Choroid plexus epithelial cell (primary cell): ENCODE measurements around the gene C1RL.
A peak's percentile ranks its signal among the peaks of the same experiment; 100 is the strongest.
"Not testable (repeated sequence)": the region's sequence is repeated elsewhere in the genome, so short reads cannot be mapped to it uniquely, and the experiment has no call there.

ENCODE experiments used
- DNase-seq: peaks from one replicate; pipeline ENCODE4 v3.0.0-alpha.2; 2010; ENCODE audit warnings: low read depth
- H3K4me3 ChIP-seq: 2 replicates; pipeline ENCODE4 v1.5.1; 2011; ENCODE audit warnings: low read depth, mild to moderate bottlenecking, control low read depth, low read length, moderate library complexity
- CTCF ChIP-seq: conservative IDR thresholded peaks from 2 replicates; pipeline ENCODE4 v1.5.1; 2011; ENCODE audit warnings: low read depth, mild to moderate bottlenecking, control low read depth, inconsistent platforms, low read length, moderate library complexity

The C1RL gene

DNA sequence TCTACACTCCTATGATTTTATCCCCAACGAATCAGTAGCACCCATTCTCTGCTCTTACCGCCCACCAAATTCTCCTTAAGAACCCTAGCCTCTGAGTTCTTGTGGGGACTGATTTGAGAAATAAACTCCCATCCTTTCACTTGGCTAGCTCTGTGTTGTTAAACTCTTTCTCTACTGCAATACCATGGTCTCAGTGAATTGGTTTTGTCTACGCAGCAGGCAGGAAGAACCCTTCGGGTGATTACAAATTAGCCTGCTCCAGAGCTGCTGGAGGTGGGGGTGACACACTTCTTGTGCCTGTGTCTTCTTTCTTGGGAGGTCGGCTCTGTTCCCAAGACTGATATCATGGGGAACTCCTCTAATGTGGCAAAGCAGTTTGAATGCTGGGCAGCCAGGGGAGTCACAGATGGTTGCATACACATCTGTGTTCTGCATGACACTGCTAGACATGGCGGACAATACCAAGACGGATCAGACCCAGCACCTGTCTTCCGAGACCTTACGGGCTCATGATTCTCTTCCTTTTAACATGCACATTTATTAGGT is 50.1 kb downstream of the C1RL start:
- no peak overlapping the region for H3K4me3 ChIP-seq
- no peak for DNase-seq
- no peak for TF ChIP-seq CTCF

GRCh38 chr12:7058163-7058845 is 50.7 kb downstream of the C1RL start:
- DNase-seq: no peak
- no peak for TF ChIP-seq CTCF
- H3K4me3 ChIP-seq: no peak overlapping the region

GRCh38 chr12:7055736-7056135 is 53.3 kb downstream of the C1RL start:
- DNase-seq, H3K4me3 ChIP-seq: not testable (repeated sequence)

DNA sequence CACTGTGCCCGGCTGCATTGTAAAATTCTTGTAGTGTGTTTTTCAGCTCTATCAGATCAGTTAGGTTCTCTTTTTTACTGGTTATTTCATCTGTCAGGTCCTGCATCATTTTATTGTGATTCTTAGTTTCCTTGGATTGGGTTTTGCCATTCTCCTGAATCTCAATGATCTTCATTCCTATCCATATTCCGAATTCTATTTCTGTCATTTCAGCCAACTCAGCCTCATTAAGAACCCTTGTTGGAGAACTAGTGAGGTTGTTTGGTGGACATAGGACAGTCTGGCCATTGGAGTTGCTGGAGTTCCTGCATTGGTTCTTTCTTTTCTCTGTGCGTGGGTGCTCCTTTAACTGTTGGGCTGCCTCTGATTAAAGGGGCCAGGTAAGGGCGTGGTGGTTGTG is 54.1 kb downstream of the C1RL start:
- no peak for DNase-seq
- no peak for TF ChIP-seq CTCF
- no peak overlapping the region for H3K4me3 ChIP-seq

DNA sequence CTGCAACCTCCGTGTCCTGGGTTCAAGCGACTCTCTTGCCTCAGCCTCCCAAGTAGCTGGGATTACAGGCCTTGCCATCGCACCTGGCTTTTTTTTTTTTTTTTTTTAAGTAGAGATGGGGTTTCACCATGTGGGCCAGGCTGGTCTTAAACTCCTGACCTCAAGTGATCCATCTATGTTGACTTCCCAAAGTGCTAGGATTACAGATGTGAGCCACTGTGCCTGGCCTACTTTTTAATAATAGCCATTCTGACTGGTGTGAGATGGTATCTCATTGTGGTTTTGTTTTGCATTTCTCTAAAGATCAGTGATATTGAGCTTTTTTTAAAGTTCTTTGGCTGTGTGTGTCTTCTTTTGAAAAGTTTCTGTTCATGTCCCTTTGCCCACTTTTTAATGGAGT is 59.0 kb downstream of the C1RL start:
- H3K4me3 ChIP-seq, DNase-seq: not testable (repeated sequence)

DNA sequence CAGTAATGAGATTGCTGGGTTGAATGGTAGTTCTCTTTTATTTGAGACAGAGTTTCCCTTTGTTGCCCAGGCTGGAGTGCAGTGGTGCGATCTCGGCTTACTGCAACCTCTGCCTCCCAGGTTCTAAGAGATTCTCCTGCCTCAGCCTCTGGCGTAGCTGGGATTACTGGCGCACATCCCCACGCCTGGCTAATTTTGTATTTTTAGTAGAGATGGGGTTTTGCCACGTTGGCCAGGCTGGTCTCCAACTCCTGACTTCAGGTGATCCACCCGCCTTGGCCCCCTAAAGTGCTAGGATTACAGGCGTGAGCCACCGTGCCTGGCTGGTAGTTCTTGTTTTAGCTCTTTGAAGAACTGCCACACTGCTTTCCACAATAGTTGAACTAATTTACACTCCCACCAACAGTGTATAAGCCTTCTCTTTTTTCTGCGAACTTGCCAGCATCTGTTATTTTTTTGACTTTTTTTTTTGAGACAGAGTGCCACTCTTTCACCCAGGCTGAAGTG is 59.5 kb downstream of the C1RL start:
- not testable (repeated sequence) for DNase-seq, H3K4me3 ChIP-seq

- TF ChIP-seq CTCF: no peak
- no peak overlapping the region for H3K4me3 ChIP-seq
- no peak for DNase-seq
These were observed 61.7 kb downstream of the C1RL start for GRCh38 chr12:7047306-7047705.

GRCh38 chr12:7046383-7047105 is 62.5 kb downstream of the C1RL start:
- TF ChIP-seq CTCF: peak; percentile 5
- no peak for DNase-seq
- no peak overlapping the region for H3K4me3 ChIP-seq
